GM20000 (cell line): Measurements from ENCODE around the gene CTCFL.

ENCODE experiments used
- DNase-seq: peaks from one replicate; pipeline ENCODE4 v3.0.0; 2012; ENCODE audit warnings: low spot score
- CTCF ChIP-seq: IDR thresholded peaks from 2 replicates; pipeline ENCODE4 v1.5.1; 2012; ENCODE audit warnings: mild to moderate bottlenecking, control low read depth; ENCODE audit errors: extremely low read depth, missing control alignments

Gene CTCFL

GRCh38 chr20:57461726-57462125, 63.2 kb downstream of the CTCFL start:
- no peak for TF ChIP-seq CTCF
- DNase-seq, result no peak

GRCh38 chr20:57460781-57461465, 64.0 kb downstream of the CTCFL start:
- no peak for TF ChIP-seq CTCF
- DNase-seq, result no peak

- no peak for TF ChIP-seq CTCF
- no peak for DNase-seq
Observed at GRCh38 chr20:57459897-57460296, 65.0 kb downstream of the CTCFL start.

- no peak for TF ChIP-seq CTCF
- DNase-seq, result no peak
Observed at GRCh38 chr20:57459278-57459677, 65.7 kb downstream of the CTCFL start.

- no peak for TF ChIP-seq CTCF
- DNase-seq, result no peak
Observed at GRCh38 chr20:57458400-57459160, 66.4 kb downstream of the CTCFL start.

GRCh38 chr20:57457243-57458095, 67.5 kb downstream of the CTCFL start:
- no peak for DNase-seq
- no peak for TF ChIP-seq CTCF

- no peak for TF ChIP-seq CTCF
- DNase-seq, result no peak
Observed at GRCh38 chr20:57456116-57456515, 68.8 kb downstream of the CTCFL start.
